CD8-positive, alpha-beta memory T cell (primary cell): ENCODE results near the gene KDM5C. TPM values are rescaled to one million over a fixed set of nuclear protein-coding genes. Genes with fewer than 3 reads are reported as not detected.

Source experiments
- CTCF ChIA-PET: fragments of 350-600 bp; sonication (Branson Sonifier 250); formaldehyde crosslinking; loops from one replicate; lab custom pipeline; 2021; ENCODE audit warnings: antibody characterized with exemption; lab: Charles Lee
- POLR2A ChIA-PET: fragments of 350-600 bp; sonication (Branson Sonifier 250); formaldehyde crosslinking; loops from one replicate; lab custom pipeline; 2021; ENCODE audit warnings: antibody characterized with exemption; lab: Charles Lee
- DNase-seq, 5 donors: peaks; one replicate each; pipeline versions ENCODE4 v3.0.0 to v3.0.0-alpha.2; 2020 to 2022; ENCODE audit warnings: mixed read lengths in 1 of 5
- H3K27ac ChIP-seq: one replicate; pipeline ENCODE4 v1.7.0; 2013; ENCODE audit warnings: low read depth, mild to moderate bottlenecking, low read length, moderate library complexity
- H3K27me3 ChIP-seq: 2 replicates; pipeline ENCODE4 v1.7.0; 2013; ENCODE audit warnings: low read length, mild to moderate bottlenecking; ENCODE audit not compliant: insufficient read depth, poor library complexity, severe bottlenecking
- H3K36me3 ChIP-seq: 2 replicates; pipeline ENCODE4 v1.7.0; 2013; ENCODE audit warnings: mild to moderate bottlenecking, low read length, moderate library complexity; ENCODE audit not compliant: insufficient read depth
- H3K4me1 ChIP-seq: 2 replicates; pipeline ENCODE4 v1.7.0; 2013; ENCODE audit warnings: mild to moderate bottlenecking, low read length, moderate library complexity; ENCODE audit not compliant: insufficient read depth
- H3K4me3 ChIP-seq: 2 replicates; pipeline ENCODE4 v1.7.0; 2013; ENCODE audit warnings: mild to moderate bottlenecking, low read length
- H3K9me3 ChIP-seq: 2 replicates; pipeline ENCODE4 v1.7.0; 2013; ENCODE audit warnings: mild to moderate bottlenecking, low read length
- H3K27ac Mint-ChIP-seq, 8 donors: one replicate each; pipeline ENCODE4 v1.8.0; 2020 to 2021; ENCODE audit warnings: mixed read lengths in 8 of 8, mild to moderate bottlenecking in 6 of 8, inconsistent platforms in 3 of 8, moderate library complexity in 3 of 8
- H3K27me3 Mint-ChIP-seq, 2 donors: one replicate each; pipeline ENCODE4 v1.8.0; 2020 to 2021; ENCODE audit warnings: mixed read lengths in 2 of 2, mild to moderate bottlenecking in 1 of 2, moderate library complexity in 1 of 2
- H3K36me3 Mint-ChIP-seq, 3 donors: one replicate each; pipeline ENCODE4 v1.8.0; 2020 to 2021; ENCODE audit warnings: mixed read lengths in 3 of 3, inconsistent platforms in 1 of 3, mild to moderate bottlenecking in 1 of 3
- H3K4me1 Mint-ChIP-seq, 3 donors: one replicate each; pipeline ENCODE4 v1.8.0; 2020 to 2021; ENCODE audit warnings: mixed read lengths in 3 of 3, inconsistent platforms in 1 of 3, mild to moderate bottlenecking in 1 of 3
- H3K4me3 Mint-ChIP-seq, 7 donors: one replicate each; pipeline ENCODE4 v1.8.0; 2020 to 2021; ENCODE audit warnings: mixed read lengths in 7 of 7, mild to moderate bottlenecking in 6 of 7, moderate library complexity in 4 of 7, inconsistent platforms in 2 of 7
- H3K9me3 Mint-ChIP-seq, 5 donors: one replicate each; pipeline ENCODE4 v1.8.0; 2020 to 2022; ENCODE audit warnings: mixed read lengths in 5 of 5, mild to moderate bottlenecking in 3 of 5, moderate library complexity in 2 of 5, inconsistent platforms in 1 of 5
- polyA plus RNA-seq: library from polyadenylated mRNA; unstranded; fragments of 300-500 nt; fragmentation: Illumina TruSeq; gene quantifications from one replicate; pipeline ENCODE4 v1.2.3, GENCODE V29; 2021
- total RNA-seq, 2 experiments: library from RNA; stranded (reverse); gene quantifications; one replicate each; pipeline ENCODE4 v1.2.3, GENCODE V29; 2021

The KDM5C gene
- total and polyA plus RNA-seq, 3 experiments from 2014 or later: 39.1 to 86.4 (median 85.3) TPM

GRCh38 chrX:53153581-53153980 lies 71.4 kb downstream of the KDM5C start:
- CTCF ChIA-PET: no interaction called here
- no peaks in the 10 kb centered on the region for H3K4me1 Mint-ChIP-seq

More at GRCh38 chrX:53153581-53153980, 71.4 kb downstream of the KDM5C start:
- H3K4me3 ChIP-seq: no peak overlapping the region
- Mint-ChIP-seq H3K27ac (no peak overlapping the region), H3K4me3 (no peak overlapping the region), H3K36me3 (peaks cover 0 to 9% (median 8%) of the 10 kb centered on the region in 3 donors), H3K27me3 (no peaks in the 10 kb centered on the region), H3K9me3 (no peaks in the 10 kb centered on the region)
- H3K36me3 ChIP-seq: no peaks in the 10 kb centered on the region
- H3K4me1 ChIP-seq: no peaks in the 10 kb centered on the region
- POLR2A ChIA-PET: no interaction called here
- H3K9me3 ChIP-seq: no peaks in the 10 kb centered on the region
- H3K27ac ChIP-seq: no peak overlapping the region
- DNase-seq: no peak
- H3K27me3 ChIP-seq: no peaks in the 10 kb centered on the region

Other genes with a start within 250 kb of the KDM5C start
- gene GPR173, start 176.4 kb downstream of the KDM5C start, total RNA-seq: not detected
- not detected for gene GPR173, start 176.4 kb downstream of the KDM5C start, polyA plus RNA-seq
- 10 to 100 TPM; 38.4 to 47.9 TPM for gene TSPYL2, start 142.8 kb downstream of the KDM5C start, total RNA-seq
- gene TSPYL2, start 142.8 kb downstream of the KDM5C start, polyA plus RNA-seq: 23.1 TPM
- 1 to 10 TPM; 4.6 to 4.8 TPM for gene KANTR, start 131.1 kb downstream of the KDM5C start, total RNA-seq
- 1.6 TPM for gene KANTR, start 131.1 kb downstream of the KDM5C start, polyA plus RNA-seq
- gene IQSEC2, start 56.4 kb upstream of the KDM5C start, total RNA-seq: under 1 TPM; 0.29 to 0.96 TPM
- 0.35 TPM for gene IQSEC2, start 56.4 kb upstream of the KDM5C start, polyA plus RNA-seq
- gene SMC1A, start 197.4 kb upstream of the KDM5C start, total RNA-seq: 100 to 1,000 TPM; 143 to 158 TPM
- gene SMC1A, start 197.4 kb upstream of the KDM5C start, polyA plus RNA-seq: 79.1 TPM
- gene RIBC1, start 197.7 kb upstream of the KDM5C start, total RNA-seq: 1 to 10 TPM; 1.2 TPM
- 0.26 TPM for gene RIBC1, start 197.7 kb upstream of the KDM5C start, polyA plus RNA-seq
- 100 to 1,000 TPM; 150 to 155 TPM for gene HSD17B10, start 209.2 kb upstream of the KDM5C start, total RNA-seq
- 151 TPM for gene HSD17B10, start 209.2 kb upstream of the KDM5C start, polyA plus RNA-seq